ENCODE data around the gene CCNC. TPM values are rescaled to one million over a fixed set of nuclear protein-coding genes. Genes with fewer than 3 reads are reported as not detected.

Gene CCNC
- 69.8 and 85.9 TPM in 2 replicates for total RNA-seq

GRCh38 chr6:99568103-99568933 is at the start of gene CCNC:
Gene CCNC (minus strand): TSS chr6:99568660. CDS start chr6:99568527, 133 bp downstream.
- H3K36me3 ChIP-seq (ENCODE audit: control insufficient read depth, insufficient read depth, low read length): no peaks in the 10 kb centered on the region
- TF ChIP-seq CTCF (IDR thresholded peaks at IDR 0.05; ENCODE audit: insufficient read depth, low read length, poor library complexity, severe bottlenecking): no peak
- no peaks in the 10 kb centered on the region for H3K27me3 ChIP-seq (ENCODE audit: control insufficient read depth, insufficient read depth, low read length)
- H3K4me3 ChIP-seq (ENCODE audit: low read depth, low read length): peak within 1 kb of the TSS; percentile 99
- peak; percentile 69 for DNase-seq (ENCODE audit: low read depth)

GRCh38 chr6:99617131-99617530 is 48.7 kb upstream of the CCNC start:
- DNase-seq (ENCODE audit: low read depth): no peak
- Histone ChIP-seq H3K27me3 (ENCODE audit: control insufficient read depth, insufficient read depth, low read length) (peaks cover 73% of the 10 kb centered on the region), H3K4me3 (ENCODE audit: low read depth, low read length) (no peak overlapping the region), H3K36me3 (ENCODE audit: control insufficient read depth, insufficient read depth, low read length) (no peaks in the 10 kb centered on the region)
- no peak for TF ChIP-seq CTCF (IDR thresholded peaks at IDR 0.05; ENCODE audit: insufficient read depth, low read length, poor library complexity, severe bottlenecking)

GRCh38 chr6:99614430-99615186 is 46.1 kb upstream of the CCNC start:
- DNase-seq (ENCODE audit: low read depth): no peak
- TF ChIP-seq CTCF (IDR thresholded peaks at IDR 0.05; ENCODE audit: insufficient read depth, low read length, poor library complexity, severe bottlenecking): no peak
- Histone ChIP-seq H3K4me3 (ENCODE audit: low read depth, low read length) (no peak overlapping the region), H3K36me3 (ENCODE audit: control insufficient read depth, insufficient read depth, low read length) (no peaks in the 10 kb centered on the region), H3K27me3 (ENCODE audit: control insufficient read depth, insufficient read depth, low read length) (peaks cover 78% of the 10 kb centered on the region)

- Histone ChIP-seq H3K36me3 (ENCODE audit: control insufficient read depth, insufficient read depth, low read length) (no peaks in the 10 kb centered on the region), H3K27me3 (ENCODE audit: control insufficient read depth, insufficient read depth, low read length) (peaks cover 79% of the 10 kb centered on the region), H3K4me3 (ENCODE audit: low read depth, low read length) (peak overlapping the region; percentile 21)
- no peak for TF ChIP-seq CTCF (IDR thresholded peaks at IDR 0.05; ENCODE audit: insufficient read depth, low read length, poor library complexity, severe bottlenecking)
- DNase-seq (ENCODE audit: low read depth): no peak
Observed at GRCh38 chr6:99613705-99614429, 45.4 kb upstream of the CCNC start.

GRCh38 chr6:99613409-99613704 is 44.9 kb upstream of the CCNC start:
- no peaks in the 10 kb centered on the region for H3K36me3 ChIP-seq (ENCODE audit: control insufficient read depth, insufficient read depth, low read length)
- peak; percentile 34 for TF ChIP-seq CTCF (IDR thresholded peaks at IDR 0.05; ENCODE audit: insufficient read depth, low read length, poor library complexity, severe bottlenecking)
- H3K27me3 ChIP-seq (ENCODE audit: control insufficient read depth, insufficient read depth, low read length): peaks cover 79% of the 10 kb centered on the region
- H3K4me3 ChIP-seq (ENCODE audit: low read depth, low read length): peak overlapping the region; percentile 21
- no peak for DNase-seq (ENCODE audit: low read depth)

Measured in kidney epithelial cell (primary cell).